Caco-2 (cell line): ENCODE measurements around the gene PRCD. TPM values are rescaled to one million over a fixed set of nuclear protein-coding genes. Genes with fewer than 3 reads are reported as not detected.

Experiments
- BruUV-seq: library from RNA; stranded (reverse); fragments of 400-500 nt; replicated peaks from 2 replicates; lab custom pipeline; 2021; lab: Mats Ljungman, UMichigan
- CTCF ChIA-PET: fragments of 300-600 bp; sonication (Branson Sonifier 250); formaldehyde crosslinking; loops from one replicate; lab custom pipeline; 2022; ENCODE audit warnings: antibody characterized with exemption; lab: Charles Lee
- POLR2A ChIA-PET: fragments of 300-600 bp; sonication (Branson Sonifier 250); formaldehyde crosslinking; loops from one replicate; lab custom pipeline; 2022; ENCODE audit warnings: antibody characterized with exemption; lab: Charles Lee
- DNase-seq, 2 experiments: peaks; one replicate each; pipeline versions ENCODE4 v3.0.0 to v3.0.0-alpha.2; 2020 to 2022
- H3K27me3 ChIP-seq: replicated peaks from 2 replicates; pipeline ENCODE4 v1.6.0; 2011; ENCODE audit warnings: low read length; ENCODE audit not compliant: control insufficient read depth, insufficient read depth
- H3K36me3 ChIP-seq: 2 replicates; pipeline ENCODE4 v1.5.1; 2011; ENCODE audit warnings: low read length; ENCODE audit not compliant: control insufficient read depth, insufficient read depth
- H3K4me1 ChIP-seq: fragments of 250-450 bp; sonication (Bioruptor Pico); 2 replicates; pipeline ENCODE4 v1.5.1; 2020; ENCODE audit warnings: mild to moderate bottlenecking
- H3K4me3 ChIP-seq: 2 replicates; pipeline ENCODE4 v1.5.1; 2011; ENCODE audit warnings: low read depth, mild to moderate bottlenecking, control low read depth, low read length
- H3K9me3 ChIP-seq: fragments of 250-450 bp; sonication (Bioruptor Pico); 2 replicates; pipeline ENCODE4 v1.5.1; 2020; ENCODE audit warnings: mild to moderate bottlenecking, moderate library complexity
- H3K27ac Mint-ChIP-seq: one replicate; pipeline ENCODE4 v1.8.0; 2022; ENCODE audit warnings: mixed read lengths; ENCODE audit not compliant: unreplicated experiment
- H3K27me3 Mint-ChIP-seq: one replicate; pipeline ENCODE4 v1.8.0; 2022; ENCODE audit warnings: mixed read lengths; ENCODE audit not compliant: insufficient read depth, unreplicated experiment
- H3K36me3 Mint-ChIP-seq: one replicate; pipeline ENCODE4 v1.8.0; 2022; ENCODE audit warnings: mild to moderate bottlenecking, mixed read lengths; ENCODE audit not compliant: insufficient read depth, unreplicated experiment
- H3K4me1 Mint-ChIP-seq: one replicate; pipeline ENCODE4 v1.8.0; 2022; ENCODE audit warnings: low read depth, mixed read lengths; ENCODE audit not compliant: unreplicated experiment
- H3K4me3 Mint-ChIP-seq: one replicate; pipeline ENCODE4 v1.8.0; 2022; ENCODE audit warnings: mild to moderate bottlenecking, moderate library complexity, mixed read lengths; ENCODE audit not compliant: unreplicated experiment
- H3K9me3 Mint-ChIP-seq: one replicate; pipeline ENCODE4 v1.8.0; 2022; ENCODE audit warnings: mixed read lengths; ENCODE audit not compliant: unreplicated experiment
- intact Hi-C: fragments of 100-400 bp; cut with micrococcal nuclease; formaldehyde crosslinking; loops from one replicate; pipeline ENCODE4 v1.10.0; 2022; ENCODE audit not compliant: unreplicated experiment
- total RNA-seq: library from RNA; stranded (reverse); gene quantifications from 2 replicates; pipeline ENCODE4 v1.2.3, GENCODE V29; 2022
- TF ChIP-seq, protein P1 (sequence below), 2 experiments: fragments of 200-600 bp in 1 of 2; IDR thresholded peaks; 1 replicate in 1 of 2; 2 replicates in 1 of 2; pipeline versions ENCODE4 v1.5.1 to v1.8.0; 2011 to 2022; ENCODE audit warnings: antibody characterized with exemption in 1 of 2, control low read depth in 1 of 2, inconsistent platforms in 1 of 2, low read depth in 1 of 2, low read length in 1 of 2, mild to moderate bottlenecking in 1 of 2, moderate library complexity in 1 of 2; ENCODE audit not compliant: insufficient read depth in 1 of 2, severe bottlenecking in 1 of 2, unreplicated experiment in 1 of 2

PRCD gene
- total RNA-seq, 1 experiment from 2014 or later: not detected

DNA sequence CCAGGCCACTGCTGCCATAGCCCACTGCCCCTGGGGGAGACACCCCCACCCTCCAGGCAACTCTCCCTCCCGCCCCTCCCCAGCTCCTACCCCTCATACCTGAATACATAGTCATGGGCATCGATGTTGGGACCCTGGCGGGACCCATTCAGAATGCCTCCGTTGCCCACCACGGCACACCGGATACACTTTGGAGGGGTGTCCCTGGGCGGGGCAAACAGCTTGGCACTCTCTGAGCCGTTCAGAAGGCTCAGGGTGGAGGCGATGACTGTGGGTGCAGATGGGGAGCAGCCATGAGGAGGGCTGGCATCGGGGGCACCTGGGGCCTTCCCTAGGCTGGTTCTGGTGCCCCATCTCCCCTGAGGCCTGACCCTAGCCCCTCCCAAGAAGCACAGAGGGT lies 33.3 kb downstream of the PRCD start:
- no peak overlapping the region for H3K4me3 Mint-ChIP-seq
- peak overlapping the region; percentile 53 for H3K27ac Mint-ChIP-seq
- Histone ChIP-seq H3K27me3 (no peaks in the 10 kb centered on the region), H3K4me1 (peaks cover 17% of the 10 kb centered on the region), H3K9me3 (no peaks in the 10 kb centered on the region), H3K36me3 (no peaks in the 10 kb centered on the region), H3K4me3 (no peak overlapping the region)
- H3K27me3 Mint-ChIP-seq: no peaks in the 10 kb centered on the region
- no peaks in the 10 kb centered on the region for H3K4me1 Mint-ChIP-seq
- POLR2A ChIA-PET: no interaction called here
- CTCF ChIA-PET: no interaction called here
- BruUV-seq: no TSS peak
- no peak for DNase-seq
- no peaks in the 10 kb centered on the region for H3K9me3 Mint-ChIP-seq
- TF ChIP-seq, protein P1, sequence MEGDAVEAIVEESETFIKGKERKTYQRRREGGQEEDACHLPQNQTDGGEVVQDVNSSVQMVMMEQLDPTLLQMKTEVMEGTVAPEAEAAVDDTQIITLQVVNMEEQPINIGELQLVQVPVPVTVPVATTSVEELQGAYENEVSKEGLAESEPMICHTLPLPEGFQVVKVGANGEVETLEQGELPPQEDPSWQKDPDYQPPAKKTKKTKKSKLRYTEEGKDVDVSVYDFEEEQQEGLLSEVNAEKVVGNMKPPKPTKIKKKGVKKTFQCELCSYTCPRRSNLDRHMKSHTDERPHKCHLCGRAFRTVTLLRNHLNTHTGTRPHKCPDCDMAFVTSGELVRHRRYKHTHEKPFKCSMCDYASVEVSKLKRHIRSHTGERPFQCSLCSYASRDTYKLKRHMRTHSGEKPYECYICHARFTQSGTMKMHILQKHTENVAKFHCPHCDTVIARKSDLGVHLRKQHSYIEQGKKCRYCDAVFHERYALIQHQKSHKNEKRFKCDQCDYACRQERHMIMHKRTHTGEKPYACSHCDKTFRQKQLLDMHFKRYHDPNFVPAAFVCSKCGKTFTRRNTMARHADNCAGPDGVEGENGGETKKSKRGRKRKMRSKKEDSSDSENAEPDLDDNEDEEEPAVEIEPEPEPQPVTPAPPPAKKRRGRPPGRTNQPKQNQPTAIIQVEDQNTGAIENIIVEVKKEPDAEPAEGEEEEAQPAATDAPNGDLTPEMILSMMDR (IDR thresholded peaks at IDR 0.05; ENCODE audit: insufficient read depth in 1 of 2, low read depth in 1 of 2, low read length in 1 of 2, severe bottlenecking in 1 of 2, unreplicated experiment in 1 of 2): no peak
- intact Hi-C loops: no loop called here
- H3K36me3 Mint-ChIP-seq: peaks cover 37% of the 10 kb centered on the region

- H3K9me3 Mint-ChIP-seq: no peaks in the 10 kb centered on the region
- Histone ChIP-seq H3K9me3 (no peaks in the 10 kb centered on the region), H3K4me3 (no peak overlapping the region), H3K36me3 (no peaks in the 10 kb centered on the region), H3K4me1 (peaks cover 17% of the 10 kb centered on the region), H3K27me3 (no peaks in the 10 kb centered on the region)
- TF ChIP-seq, protein P1 (IDR thresholded peaks at IDR 0.05; ENCODE audit: insufficient read depth in 1 of 2, low read depth in 1 of 2, low read length in 1 of 2, severe bottlenecking in 1 of 2, unreplicated experiment in 1 of 2): no peak
- intact Hi-C loops: no loop called here
- no TSS peak for BruUV-seq
- POLR2A ChIA-PET: no interaction called here
- no peaks in the 10 kb centered on the region for H3K27me3 Mint-ChIP-seq
- CTCF ChIA-PET: interaction anchor here (0.6 kb wide), 1 partner anchor 152 kb away, joined by 3 read pairs; the partner anchor contains the start of genes JMJD6 and METTL23
- no peak overlapping the region for H3K4me3 Mint-ChIP-seq
- DNase-seq: no peak
- peaks cover 28% of the 10 kb centered on the region for H3K36me3 Mint-ChIP-seq
- H3K27ac Mint-ChIP-seq: peak overlapping the region; percentile 53
- no peaks in the 10 kb centered on the region for H3K4me1 Mint-ChIP-seq
These were observed 34.3 kb downstream of the PRCD start for GRCh38 chr17:76574166-76574565.

- H3K4me1 Mint-ChIP-seq: no peaks in the 10 kb centered on the region
- H3K36me3 ChIP-seq: no peaks in the 10 kb centered on the region
- intact Hi-C loops: no loop called here
- peaks cover 16% of the 10 kb centered on the region for H3K36me3 Mint-ChIP-seq
- H3K4me3 ChIP-seq: no peak overlapping the region
- DNase-seq: no peak
- BruUV-seq: no TSS peak
- no peaks in the 10 kb centered on the region for H3K9me3 Mint-ChIP-seq
- no peak overlapping the region for H3K27ac Mint-ChIP-seq
- TF ChIP-seq, protein P1 (IDR thresholded peaks at IDR 0.05; ENCODE audit: insufficient read depth in 1 of 2, low read depth in 1 of 2, low read length in 1 of 2, severe bottlenecking in 1 of 2, unreplicated experiment in 1 of 2): no peak
- peaks cover 7% of the 10 kb centered on the region; the same call in 1 of the 2 replicates for H3K4me1 ChIP-seq
- no peaks in the 10 kb centered on the region for H3K9me3 ChIP-seq
- no peaks in the 10 kb centered on the region for H3K27me3 ChIP-seq
- no peaks in the 10 kb centered on the region for H3K27me3 Mint-ChIP-seq
- no peak overlapping the region for H3K4me3 Mint-ChIP-seq
- POLR2A ChIA-PET: no interaction called here
- CTCF ChIA-PET: no interaction called here
These were observed 35.7 kb downstream of the PRCD start for GRCh38 chr17:76575570-76575969.
